Myocyte (in vitro differentiated cells): ENCODE measurements around the gene ZNF234. TPM values are rescaled to one million over a fixed set of nuclear protein-coding genes. Genes with fewer than 3 reads are reported as not detected.
A peak's percentile ranks its signal among the peaks of the same experiment; 100 is the strongest.
"Not testable (repeated sequence)": the region's sequence is repeated elsewhere in the genome, so short reads cannot be mapped to it uniquely, and the experiment has no call there.

ENCODE experiments used
- DNase-seq: peaks from one replicate; pipeline ENCODE4 v3.0.0-alpha.2; 2012; ENCODE audit warnings: low read depth
- total RNA-seq: library from RNA; depleted of rRNA; stranded (reverse); fragments of >200 nt; gene quantifications from 2 replicates; pipeline ENCODE4 v1.2.3, GENCODE V29; 2014

Gene ZNF234
- total RNA-seq, 1 donor from 2014 or later, result 16.9 TPM

DNA sequence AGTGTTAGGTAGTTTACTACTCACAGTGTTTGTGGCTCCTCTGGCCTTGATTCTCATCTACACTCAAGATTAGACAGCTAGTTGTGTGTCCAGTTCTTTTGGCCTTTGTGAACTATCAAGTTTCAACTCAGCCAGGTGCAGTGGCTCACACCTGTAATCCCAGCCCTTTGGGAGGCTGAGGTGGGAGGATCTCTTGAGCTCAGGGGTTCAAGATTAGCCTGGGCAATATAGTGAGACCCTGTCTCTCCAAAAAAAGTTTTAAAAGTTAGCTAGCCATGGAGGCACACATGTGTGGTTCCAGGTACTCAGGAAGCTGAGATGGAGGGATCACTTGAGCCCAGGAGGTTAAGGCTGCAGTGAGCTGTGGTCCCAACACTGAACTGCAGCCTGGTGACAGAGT, 39.6 kb downstream of the ZNF234 start:
- DNase-seq, result no peak

DNA sequence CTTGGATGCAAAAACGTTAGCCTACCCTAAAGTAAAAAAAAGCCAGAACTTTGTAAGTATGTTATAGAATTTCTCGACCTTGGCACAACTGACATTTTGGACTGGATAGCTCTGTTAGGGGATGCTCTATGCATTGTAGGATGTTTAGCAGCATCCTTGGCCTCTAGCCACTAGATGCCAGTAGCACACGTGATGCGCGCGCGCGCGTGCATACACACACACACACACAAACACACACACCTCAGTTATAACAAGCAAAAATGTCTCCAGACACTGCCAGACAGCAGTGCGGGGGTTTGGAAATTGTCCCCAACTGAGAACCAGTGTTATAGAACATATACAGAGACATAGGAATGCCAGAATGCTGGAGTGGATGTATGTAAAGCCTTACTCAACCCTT, 40.8 kb downstream of the ZNF234 start:
- DNase-seq, result no peak

GRCh38 chr19:44190020-44190419, 48.7 kb downstream of the ZNF234 start:
- no peak for DNase-seq

DNA sequence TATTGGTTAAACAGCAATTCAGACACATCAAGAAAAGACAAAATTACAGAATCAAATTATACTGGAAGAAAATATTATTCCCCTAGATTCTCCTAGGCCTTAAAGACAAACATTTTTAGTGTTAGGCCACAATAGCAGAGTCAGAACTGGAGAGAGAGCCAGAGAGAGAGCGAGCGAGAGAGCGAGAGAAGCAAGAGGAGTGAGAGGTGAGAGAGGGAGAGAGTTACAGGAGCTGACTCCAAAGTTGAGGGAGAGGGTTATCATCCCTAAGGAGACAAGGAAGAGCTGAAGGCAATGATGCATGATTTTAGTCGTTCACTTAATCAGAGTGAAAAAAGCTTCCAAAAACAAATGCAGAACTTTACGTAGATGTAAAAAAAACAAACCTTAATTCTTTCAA, 50.8 kb downstream of the ZNF234 start:
- no peak for DNase-seq

DNA sequence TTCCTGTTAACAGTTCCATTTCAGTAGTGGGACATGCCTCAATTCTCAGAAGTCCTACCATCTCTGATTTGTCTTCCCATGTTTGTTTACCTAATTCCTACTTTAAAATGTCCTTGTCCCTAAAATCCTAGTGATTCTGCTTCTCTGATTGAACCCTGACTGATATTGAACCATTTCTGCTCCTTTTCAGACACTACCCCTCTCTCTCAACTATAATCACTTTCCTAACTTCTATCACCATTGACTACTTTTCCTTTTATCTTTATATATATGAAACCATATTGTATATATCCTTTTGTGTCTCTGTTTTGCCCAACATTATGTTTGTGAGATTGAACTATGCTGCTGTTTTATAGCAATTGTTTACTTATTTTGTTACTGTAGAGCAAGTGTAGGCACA, 55.4 kb downstream of the ZNF234 start:
- DNase-seq, result no peak

- DNase-seq, result peak; percentile 6
Measured at GRCh38 chr19:44202470-44202869, 61.1 kb downstream of the ZNF234 start.

- DNase-seq, result no peak
Measured at GRCh38 chr19:44202974-44203373, 61.6 kb downstream of the ZNF234 start.

GRCh38 chr19:44203877-44204276, 62.5 kb downstream of the ZNF234 start:
- DNase-seq, result not testable (repeated sequence)

- no peak for DNase-seq
Measured at GRCh38 chr19:44204772-44205171, 63.4 kb downstream of the ZNF234 start.

DNA sequence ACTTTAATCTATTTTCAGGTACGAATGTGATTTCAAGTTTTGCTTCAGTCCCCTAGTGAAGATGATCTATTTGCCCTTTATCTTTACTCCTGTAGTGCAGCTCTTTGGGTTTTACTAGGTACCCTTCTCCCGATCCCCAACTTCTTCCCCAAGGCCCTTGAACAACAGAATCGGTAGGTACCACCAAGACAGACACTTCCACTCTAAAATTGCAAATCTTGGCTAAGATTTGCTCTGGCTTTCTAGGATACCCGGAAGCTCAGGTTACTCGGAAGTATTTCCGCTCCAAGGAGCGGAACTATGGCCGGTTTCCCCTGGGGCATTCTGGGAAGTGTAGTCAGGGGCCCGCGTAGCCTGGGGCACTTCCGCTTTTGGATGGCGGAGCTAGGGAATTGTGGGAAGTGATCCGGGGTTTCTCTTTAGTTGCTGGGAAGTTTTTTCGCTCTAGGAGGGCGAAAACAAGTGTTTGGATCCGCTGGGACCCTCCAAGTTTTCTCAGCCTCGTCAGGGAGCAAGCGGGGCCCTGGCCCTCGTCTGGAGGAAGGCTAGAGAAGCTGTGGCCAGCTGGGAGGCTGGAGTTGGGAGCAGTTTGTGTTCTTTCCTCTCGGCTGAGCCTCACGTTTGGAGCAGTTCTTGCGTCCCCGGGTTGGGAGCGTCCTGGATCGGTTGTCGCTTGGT, 65.9 kb downstream of the ZNF234 start:
- DNase-seq, result peak; percentile 98

Other genes starting within 250 kb of the ZNF234 start
- 13.0 and 13.2 TPM in 2 replicates for gene ZNF45, start 206.3 kb upstream of the ZNF234 start, total RNA-seq
- gene ZNF221, start 190.3 kb upstream of the ZNF234 start, total RNA-seq, result 3.8 and 5.5 TPM in 2 replicates
- 7.3 and 11.8 TPM in 2 replicates for gene ZNF155, start 157.4 kb upstream of the ZNF234 start, total RNA-seq
- gene ZNF230, start 138.6 kb upstream of the ZNF234 start, total RNA-seq, result 3.0 and 3.6 TPM in 2 replicates
- gene ZNF222, start 116.2 kb upstream of the ZNF234 start, total RNA-seq, result 3.0 and 5.6 TPM in 2 replicates
- gene ZNF223, start 89.5 kb upstream of the ZNF234 start, total RNA-seq, result 3.9 and 5.8 TPM in 2 replicates
- 3.0 and 3.6 TPM in 2 replicates for gene ZNF284, start 69.4 kb upstream of the ZNF234 start, total RNA-seq
- gene ZNF224, start 47.2 kb upstream of the ZNF234 start, total RNA-seq, result 11.7 and 19.4 TPM in 2 replicates
- gene ZNF225, start 28.2 kb upstream of the ZNF234 start, total RNA-seq, result 4.9 and 5.7 TPM in 2 replicates
- 18.9 and 23.2 TPM in 2 replicates for gene ZNF226, start 23.5 kb downstream of the ZNF234 start, total RNA-seq
- 15.9 and 19.1 TPM in 2 replicates for gene ZNF227, start 71.0 kb downstream of the ZNF234 start, total RNA-seq
- 0.10 and 0.21 TPM in 2 replicates for gene ZNF233, start 118.3 kb downstream of the ZNF234 start, total RNA-seq
- gene ZNF235, start 163.5 kb downstream of the ZNF234 start, total RNA-seq, result 4.8 and 6.3 TPM in 2 replicates
- 8.0 and 14.0 TPM in 2 replicates for gene ZNF112, start 215.1 kb downstream of the ZNF234 start, total RNA-seq